HCT116 (cell line): ENCODE results near the gene MIR17HG. TPM values are rescaled to one million over a fixed set of nuclear protein-coding genes. Genes with fewer than 3 reads are reported as not detected.

ENCODE experiments used
- ATAC-seq: fragments of 200-7000 bp; cut with Tn5 transposase; 2 replicates; pipeline ENCODE4 v1.9.1; 2020; ENCODE audit warnings: mild to moderate bottlenecking, moderate library complexity
- BruUV-seq: library from RNA; stranded (reverse); fragments of 400-500 nt; replicated peaks from 2 replicates; lab custom pipeline; 2021; lab: Mats Ljungman, UMichigan
- CTCF ChIA-PET: fragments of 300-600 bp; sonication (Branson Sonifier 250); formaldehyde crosslinking; loops from one replicate; lab custom pipeline; 2021; ENCODE audit warnings: antibody characterized with exemption; lab: Charles Lee
- POLR2A ChIA-PET: fragments of 300-600, 350-600 bp; sonication (Branson Sonifier 250); formaldehyde crosslinking; loops from one replicate; lab custom pipeline; 2021; ENCODE audit warnings: antibody characterized with exemption; lab: Charles Lee
- RAD21 ChIA-PET, 2 experiments: fragments of 300-600 bp; sonication (Branson Sonifier 250); formaldehyde crosslinking; loops; one replicate each; lab custom pipeline; 2023; ENCODE audit warnings: low total read pairs in 2 of 2; ENCODE audit not compliant: uncharacterized antibody in 2 of 2, unreplicated experiment in 2 of 2, low non-redundant PET in 1 of 2; lab: Charles Lee
- DNase-seq: peaks from one replicate; pipeline ENCODE4 v3.0.0-alpha.2; 2010; ENCODE audit warnings: low read depth, low spot score
- H2AFZ ChIP-seq: fragments of 200-600 bp; shearing (Covaris generic), sonication (generic); 2 replicates; pipeline ENCODE4 v1.6.1; 2017; ENCODE audit warnings: low read depth, mixed run types, mixed read lengths, antibody characterized with exemption, low read length; ENCODE audit not compliant: poor library complexity, severe bottlenecking
- H3K27ac ChIP-seq: 2 replicates; pipeline ENCODE4 v1.5.1; 2012; ENCODE audit warnings: low read depth, low read length
- H3K27me3 ChIP-seq: fragments of 200-600 bp; sonication (generic); 2 replicates; pipeline ENCODE4 v1.6.1; 2016; ENCODE audit warnings: mixed run types, low read length, mixed read lengths; ENCODE audit not compliant: insufficient read depth
- H3K36me3 ChIP-seq, 2 experiments: fragments of 200-500 bp in 1 of 2; fragments of 200-600 bp in 1 of 2; sonication (Bioruptor generic) in 1 of 2; sonication (generic) in 1 of 2; 2 replicates each; pipeline versions ENCODE4 v1.5.1 to v1.6.1; 2014 to 2016; ENCODE audit warnings: low read length in 2 of 2, inconsistent platforms in 1 of 2, mixed read lengths in 1 of 2, mixed run types in 1 of 2; ENCODE audit not compliant: insufficient read depth in 2 of 2, control insufficient read depth in 1 of 2
- H3K4me1 ChIP-seq, 2 experiments: fragments of 200-600 bp in 1 of 2; sonication (generic) in 1 of 2; 2 replicates each; pipeline versions ENCODE4 v1.5.1 to v1.6.1; 2012 to 2017; ENCODE audit warnings: low read length in 2 of 2, inconsistent platforms in 1 of 2, mild to moderate bottlenecking in 1 of 2, mixed read lengths in 1 of 2, mixed run types in 1 of 2, moderate library complexity in 1 of 2; ENCODE audit not compliant: insufficient read depth in 2 of 2, control insufficient read depth in 1 of 2
- H3K4me2 ChIP-seq: fragments of 200-600 bp; sonication (generic); 2 replicates; pipeline ENCODE4 v1.6.1; 2017; ENCODE audit warnings: mixed run types, low read length, mixed read lengths
- H3K4me3 ChIP-seq, 2 experiments: fragments of 200-600 bp in 1 of 2; sonication (generic) in 1 of 2; replicated peaks in 1 of 2; 2 replicates each; pipeline ENCODE4 v1.5.1; 2011 to 2016; ENCODE audit warnings: low read length in 2 of 2, control low read depth in 1 of 2, low read depth in 1 of 2, mild to moderate bottlenecking in 1 of 2, mixed read lengths in 1 of 2, mixed run types in 1 of 2
- H3K79me2 ChIP-seq: fragments of 200-600 bp; sonication (generic); 2 replicates; pipeline ENCODE4 v1.6.1; 2017; ENCODE audit warnings: mild to moderate bottlenecking, mixed run types, low read length, moderate library complexity, mixed read lengths; ENCODE audit not compliant: insufficient read depth
- H3K9ac ChIP-seq: fragments of 200-600 bp; sonication (generic); 2 replicates; pipeline ENCODE4 v1.6.1; 2016; ENCODE audit warnings: low read length, mixed read lengths
- H3K9me2 ChIP-seq: fragments of 200-600 bp; sonication (generic), shearing (Covaris generic); 2 replicates; pipeline ENCODE4 v1.6.1; 2017; ENCODE audit warnings: mixed run types, mild to moderate bottlenecking, moderate library complexity; ENCODE audit not compliant: insufficient read depth
- H3K9me3 ChIP-seq, 2 experiments: fragments of 200-500 bp in 1 of 2; fragments of 200-600 bp in 1 of 2; sonication (Bioruptor generic) in 1 of 2; sonication (generic) in 1 of 2; 2 replicates each; pipeline ENCODE4 v1.6.1; 2014 to 2017; ENCODE audit warnings: low read length in 2 of 2, mixed read lengths in 2 of 2, inconsistent platforms in 1 of 2, low read depth in 1 of 2, mild to moderate bottlenecking in 1 of 2, mixed run types in 1 of 2, moderate library complexity in 1 of 2; ENCODE audit not compliant: control insufficient read depth in 1 of 2, insufficient read depth in 1 of 2
- H4K20me1 ChIP-seq: fragments of 200-600 bp; sonication (generic), shearing (Covaris generic); 2 replicates; pipeline ENCODE4 v1.6.1; 2017; ENCODE audit warnings: mixed run types, mild to moderate bottlenecking, moderate library complexity; ENCODE audit not compliant: insufficient read depth
- JUND ChIP-seq: IDR thresholded peaks from 2 replicates; pipeline ENCODE4 v1.6.1; 2012
- REST ChIP-seq: IDR thresholded peaks from 2 replicates; pipeline ENCODE4 v1.6.1; 2012; ENCODE audit warnings: low read depth
- SIN3A ChIP-seq: IDR thresholded peaks from 2 replicates; pipeline ENCODE4 v1.6.1; 2012; ENCODE audit warnings: low read depth
- SP1 ChIP-seq: IDR thresholded peaks from 2 replicates; pipeline ENCODE4 v1.6.1; 2012; ENCODE audit warnings: low read depth
- TCF7L2 ChIP-seq: IDR thresholded peaks from 2 replicates; pipeline ENCODE4 v1.7.0; 2011; ENCODE audit warnings: borderline replicate concordance, inconsistent platforms; ENCODE audit not compliant: insufficient read depth, insufficient read length; ENCODE audit errors: extremely low read depth
- YY1 ChIP-seq: IDR thresholded peaks from 2 replicates; pipeline ENCODE4 v1.6.1; 2011; ENCODE audit warnings: low read length, low read depth, moderate library complexity, mild to moderate bottlenecking; ENCODE audit not compliant: insufficient replicate concordance; ENCODE audit errors: extremely low read depth
- ZFX ChIP-seq: fragments of 450-650 bp; IDR thresholded peaks from 2 replicates; pipeline ENCODE4 v1.6.1; 2017
- intact Hi-C: fragments of 100-400 bp; cut with micrococcal nuclease; formaldehyde crosslinking; loops from 2 replicates; pipeline ENCODE4 v1.10.0; 2022
- total RNA-seq: library from RNA; stranded (reverse); gene quantifications from one replicate; pipeline ENCODE4 v1.2.1, GENCODE V29; 2021; ENCODE audit not compliant: unreplicated experiment

Gene MIR17HG
- total RNA-seq, 1 experiment from 2014 or later: 10.3 TPM

GRCh38 chr13:91370501-91370900 is 23.0 kb downstream of the MIR17HG start:
- ATAC-seq: no peak
- no peak for DNase-seq

More at GRCh38 chr13:91370501-91370900, 23.0 kb downstream of the MIR17HG start:
- H3K9me2 ChIP-seq: no peaks in the 10 kb centered on the region
- TF ChIP-seq REST (no peak), JUND (no peak), SIN3A (no peak), ZFX (no peak), TCF7L2 (no peak), SP1 (no peak), YY1 (no peak)
- TF ChIP-seq, all 23 proteins: peak for 0
- ChIA-PET POLR2A (no interaction called here), RAD21 (no interaction called here), CTCF (no interaction called here)
- peaks cover 3% of the 10 kb centered on the region for H3K27me3 ChIP-seq
- no peaks in the 10 kb centered on the region for H3K4me1 ChIP-seq
- H3K79me2 ChIP-seq: no peaks in the 10 kb centered on the region
- no peaks in the 10 kb centered on the region for H3K9me3 ChIP-seq
- no peak overlapping the region for H3K4me2 ChIP-seq
- intact Hi-C loops: no loop called here
- no peaks in the 10 kb centered on the region for H4K20me1 ChIP-seq
- H3K27ac ChIP-seq: no peak overlapping the region
- no TSS peak for BruUV-seq
- no peak overlapping the region for H3K9ac ChIP-seq
- no peaks in the 10 kb centered on the region; a peak in 1 of 4 replicates for H3K36me3 ChIP-seq
- H2AFZ ChIP-seq: no peak overlapping the region
- H3K4me3 ChIP-seq: no peak overlapping the region
